MM.1S (cell line): ENCODE results near the gene CLEC16A.

Source experiments
- DNase-seq: peaks from one replicate; pipeline ENCODE4 v3.0.0-alpha.2; 2015
- H2AFZ ChIP-seq: fragments of 300-600 bp; sonication (generic); 2 replicates; pipeline ENCODE4 v1.6.0; 2016; ENCODE audit warnings: antibody characterized with exemption, low read length
- H3F3A ChIP-seq: fragments of 300-600 bp; sonication (generic); 2 replicates; pipeline ENCODE4 v1.6.1; 2016; ENCODE audit warnings: mild to moderate bottlenecking, antibody characterized with exemption, low read length, moderate library complexity, mixed read lengths; ENCODE audit not compliant: insufficient read depth
- H3K27ac ChIP-seq: fragments of 300-600 bp; sonication (generic); 2 replicates; pipeline ENCODE4 v1.5.1; 2016; ENCODE audit warnings: mild to moderate bottlenecking, low read length
- H3K27me3 ChIP-seq: fragments of 300-600 bp; sonication (generic); replicated peaks from 2 replicates; pipeline ENCODE4 v1.6.0; 2016; ENCODE audit warnings: low read length; ENCODE audit not compliant: insufficient read depth
- H3K36me3 ChIP-seq: fragments of 300-600 bp; sonication (generic); replicated peaks from 2 replicates; pipeline ENCODE4 v1.6.1; 2016; ENCODE audit warnings: mild to moderate bottlenecking, low read length, mixed read lengths; ENCODE audit not compliant: insufficient read depth
- H3K4me1 ChIP-seq: fragments of 300-600 bp; sonication (generic); 2 replicates; pipeline ENCODE4 v1.6.1; 2016; ENCODE audit warnings: low read length, mixed read lengths
- H3K4me2 ChIP-seq: fragments of 300-600 bp; sonication (generic); 2 replicates; pipeline ENCODE4 v1.6.0; 2016; ENCODE audit warnings: low read depth, low read length
- H3K4me3 ChIP-seq: fragments of 300-600 bp; sonication (generic); 2 replicates; pipeline ENCODE4 v1.5.1; 2016; ENCODE audit warnings: low read length, mixed read lengths
- H3K79me2 ChIP-seq: fragments of 300-600 bp; sonication (generic); 2 replicates; pipeline ENCODE4 v1.6.1; 2016; ENCODE audit warnings: mixed run types, low read length, mixed read lengths
- H3K9ac ChIP-seq: fragments of 300-600 bp; sonication (generic); 2 replicates; pipeline ENCODE4 v1.6.1; 2016; ENCODE audit warnings: low read length, mixed read lengths
- H3K9me2 ChIP-seq: fragments of 300-600 bp; sonication (generic); replicated peaks from 2 replicates; pipeline ENCODE4 v1.6.1; 2016; ENCODE audit warnings: mild to moderate bottlenecking, low read length, mixed read lengths; ENCODE audit not compliant: insufficient read depth
- H3K9me3 ChIP-seq: fragments of 300-600 bp; sonication (generic); replicated peaks from 2 replicates; pipeline ENCODE4 v1.6.1; 2016; ENCODE audit warnings: mild to moderate bottlenecking, low read length, mixed read lengths; ENCODE audit not compliant: insufficient read depth
- H4K20me1 ChIP-seq: fragments of 300-600 bp; sonication (generic); 2 replicates; pipeline ENCODE4 v1.6.1; 2016; ENCODE audit warnings: mild to moderate bottlenecking, low read length, moderate library complexity, mixed read lengths; ENCODE audit not compliant: insufficient read depth
- CTCF ChIP-seq: fragments of 300-600 bp; sonication (generic); IDR thresholded peaks from 2 replicates; pipeline ENCODE4 v1.5.1; 2016; ENCODE audit warnings: antibody characterized with exemption, low read length, mixed read lengths
- EZH2 ChIP-seq: fragments of 300-600 bp; sonication (generic); optimal IDR thresholded peaks from 2 replicates; pipeline ENCODE3; 2017; ENCODE audit warnings: low read depth, mild to moderate bottlenecking, antibody characterized with exemption, low read length, mixed read lengths
- EZH2phosphoT487 ChIP-seq: fragments of 300-600 bp; sonication (generic); IDR thresholded peaks from 2 replicates; pipeline ENCODE4 v1.6.1; 2018; ENCODE audit warnings: antibody characterized with exemption, low read length

CLEC16A gene

GRCh38 chr16:11171757-11172299 lies 227.5 kb downstream of the CLEC16A start:
- Histone ChIP-seq H2AFZ (no peak overlapping the region), H3K9ac (no peak overlapping the region), H3K4me1 (no peaks in the 10 kb centered on the region), H3K79me2 (no peaks in the 10 kb centered on the region), H3K9me2 (no peaks in the 10 kb centered on the region), H4K20me1 (no peaks in the 10 kb centered on the region), H3K36me3 (no peaks in the 10 kb centered on the region), H3K27me3 (no peaks in the 10 kb centered on the region), H3K4me3 (no peak overlapping the region), H3F3A (no peaks in the 10 kb centered on the region), H3K4me2 (no peak overlapping the region), H3K27ac (no peak overlapping the region), H3K9me3 (no peaks in the 10 kb centered on the region)
- TF ChIP-seq EZH2phosphoT487 (no peak), EZH2 (no peak), CTCF (no peak)
- DNase-seq, result no peak

- no peak for DNase-seq
- Histone ChIP-seq H3K9ac (no peak overlapping the region), H3F3A (no peaks in the 10 kb centered on the region), H2AFZ (no peak overlapping the region), H3K79me2 (no peaks in the 10 kb centered on the region), H3K9me2 (no peaks in the 10 kb centered on the region), H3K4me1 (no peaks in the 10 kb centered on the region), H3K27ac (no peak overlapping the region), H3K27me3 (no peaks in the 10 kb centered on the region), H3K4me2 (no peak overlapping the region), H3K36me3 (no peaks in the 10 kb centered on the region), H3K9me3 (no peaks in the 10 kb centered on the region), H3K4me3 (no peak overlapping the region), H4K20me1 (no peaks in the 10 kb centered on the region)
- TF ChIP-seq EZH2phosphoT487, result no peak
- TF ChIP-seq CTCF, result no peak
- no peak for TF ChIP-seq EZH2
These were observed 229.1 kb downstream of the CLEC16A start for GRCh38 chr16:11173426-11173825.

DNA sequence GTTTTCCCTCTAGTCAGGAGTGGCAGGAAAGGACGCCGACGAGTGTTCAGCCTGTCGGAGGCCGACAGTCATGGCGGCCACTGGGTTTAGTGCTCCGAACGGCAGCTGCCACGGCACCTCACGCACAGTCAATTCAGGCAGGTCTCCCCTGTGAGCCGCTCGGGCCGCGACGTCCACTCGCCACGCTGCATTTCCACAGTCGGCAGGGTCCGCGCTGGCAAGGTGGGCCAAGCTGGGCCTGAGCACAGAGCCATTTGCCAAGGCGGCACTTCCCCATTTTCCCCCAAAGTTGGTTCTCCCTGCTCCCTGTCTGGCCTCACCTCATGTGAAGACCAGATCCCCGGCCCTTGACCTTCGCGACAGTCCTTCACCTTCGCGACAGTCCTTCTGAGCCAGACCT lies 229.8 kb downstream of the CLEC16A start:
- H3K9me2 ChIP-seq, result no peaks in the 10 kb centered on the region
- H3F3A ChIP-seq, result no peaks in the 10 kb centered on the region
- TF ChIP-seq EZH2 (no peak), CTCF (no peak), EZH2phosphoT487 (no peak)
- no peak overlapping the region for H3K27ac ChIP-seq
- no peak for DNase-seq
- H3K9ac ChIP-seq, result no peak overlapping the region
- no peaks in the 10 kb centered on the region for H3K9me3 ChIP-seq
- H3K4me3 ChIP-seq, result no peak overlapping the region
- H3K36me3 ChIP-seq, result no peaks in the 10 kb centered on the region
- no peak overlapping the region for H2AFZ ChIP-seq
- H3K4me2 ChIP-seq, result no peak overlapping the region
- no peaks in the 10 kb centered on the region for H4K20me1 ChIP-seq
- H3K27me3 ChIP-seq, result no peaks in the 10 kb centered on the region
- H3K4me1 ChIP-seq, result no peaks in the 10 kb centered on the region
- H3K79me2 ChIP-seq, result no peaks in the 10 kb centered on the region
